Endothelial cell (in vitro differentiated cells): ENCODE results near the gene COG4. TPM values are rescaled to one million over a fixed set of nuclear protein-coding genes. Genes with fewer than 3 reads are reported as not detected.
A peak's percentile ranks its signal among the peaks of the same experiment; 100 is the strongest.

Experiments used
- DNase-seq: peaks from one replicate; pipeline ENCODE4 v3.0.0; 2021; ENCODE audit warnings: low spot score
- H3K27ac Mint-ChIP-seq: one replicate; pipeline ENCODE4 v1.8.0; 2021; ENCODE audit warnings: mixed read lengths, inconsistent platforms; ENCODE audit not compliant: unreplicated experiment
- H3K27me3 Mint-ChIP-seq: one replicate; pipeline ENCODE4 v1.8.0; 2021; ENCODE audit warnings: mild to moderate bottlenecking, moderate library complexity, mixed read lengths, inconsistent platforms; ENCODE audit not compliant: unreplicated experiment
- H3K36me3 Mint-ChIP-seq: one replicate; pipeline ENCODE4 v1.8.0; 2021; ENCODE audit warnings: mild to moderate bottlenecking, low read depth, mixed read lengths, inconsistent platforms; ENCODE audit not compliant: unreplicated experiment
- H3K4me1 Mint-ChIP-seq: one replicate; pipeline ENCODE4 v1.8.0; 2021; ENCODE audit warnings: mild to moderate bottlenecking, mixed read lengths, inconsistent platforms; ENCODE audit not compliant: unreplicated experiment
- H3K4me3 Mint-ChIP-seq: one replicate; pipeline ENCODE4 v1.8.0; 2021; ENCODE audit warnings: mild to moderate bottlenecking, mixed read lengths, inconsistent platforms; ENCODE audit not compliant: unreplicated experiment
- H3K9me3 Mint-ChIP-seq: one replicate; pipeline ENCODE4 v1.8.0; 2021; ENCODE audit warnings: mixed read lengths, inconsistent platforms; ENCODE audit not compliant: unreplicated experiment
- CTCF ChIP-seq: fragments of 200-600 bp; sonication (generic); IDR thresholded peaks from one replicate; pipeline ENCODE4 v1.5.0; 2021; ENCODE audit warnings: antibody characterized with exemption; ENCODE audit not compliant: unreplicated experiment
- total RNA-seq: library from RNA; stranded (reverse); fragmentation: NEBNext Ultra II Directional; extraction: Animal tissue kit (Norgen Biotek cat#: 25700); gene quantifications from one replicate; pipeline ENCODE4 v1.2.1, GENCODE V29; 2021; ENCODE audit not compliant: unreplicated experiment

The COG4 gene
- total RNA-seq, 1 donor from 2014 or later, result 64.1 TPM

GRCh38 chr16:70570967-70571570 lies 47.7 kb upstream of the COG4 start:
- Mint-ChIP-seq H3K27ac (no peak overlapping the region), H3K36me3 (peaks cover 43% of the 10 kb centered on the region)

GRCh38 chr16:70569752-70570151 lies 46.4 kb upstream of the COG4 start:
- Mint-ChIP-seq H3K4me1 (peaks cover 22% of the 10 kb centered on the region), H3K9me3 (no peaks in the 10 kb centered on the region), H3K27ac (no peak overlapping the region), H3K27me3 (peaks cover 5% of the 10 kb centered on the region), H3K36me3 (peaks cover 51% of the 10 kb centered on the region), H3K4me3 (peak overlapping the region; percentile 47)
- no peak for DNase-seq
- no peak for TF ChIP-seq CTCF

More at GRCh38 chr16:70570967-70571570, 47.7 kb upstream of the COG4 start:
- H3K4me3 Mint-ChIP-seq, result peak overlapping the region; percentile 80
- H3K4me1 Mint-ChIP-seq, result peaks cover 24% of the 10 kb centered on the region
- no peak for TF ChIP-seq CTCF
- H3K27me3 Mint-ChIP-seq, result peaks cover 5% of the 10 kb centered on the region
- H3K9me3 Mint-ChIP-seq, result no peaks in the 10 kb centered on the region
- DNase-seq, result no peak

- no peak for DNase-seq
- H3K27ac Mint-ChIP-seq, result no peak overlapping the region
- H3K27me3 Mint-ChIP-seq, result peaks cover 5% of the 10 kb centered on the region
- H3K4me3 Mint-ChIP-seq, result no peak overlapping the region
- TF ChIP-seq CTCF, result no peak
- H3K9me3 Mint-ChIP-seq, result no peaks in the 10 kb centered on the region
- peaks cover 58% of the 10 kb centered on the region for H3K36me3 Mint-ChIP-seq
- peaks cover 22% of the 10 kb centered on the region for H3K4me1 Mint-ChIP-seq
These were observed 45.4 kb upstream of the COG4 start for GRCh38 chr16:70568601-70569237.

- Mint-ChIP-seq H3K36me3 (peaks cover 67% of the 10 kb centered on the region), H3K27ac (no peak overlapping the region), H3K9me3 (no peaks in the 10 kb centered on the region), H3K4me3 (no peak overlapping the region), H3K4me1 (no peaks in the 10 kb centered on the region), H3K27me3 (no peaks in the 10 kb centered on the region)
- TF ChIP-seq CTCF, result no peak
- no peak for DNase-seq
These were observed 41.7 kb upstream of the COG4 start for GRCh38 chr16:70565053-70565452.

- Mint-ChIP-seq H3K9me3 (no peaks in the 10 kb centered on the region), H3K27me3 (no peaks in the 10 kb centered on the region), H3K36me3 (peaks cover 56% of the 10 kb centered on the region), H3K27ac (no peak overlapping the region), H3K4me3 (no peak overlapping the region), H3K4me1 (no peaks in the 10 kb centered on the region)
- DNase-seq, result no peak
- no peak for TF ChIP-seq CTCF
These were observed 40.3 kb upstream of the COG4 start for GRCh38 chr16:70563636-70564035.
